HG02571 (cell line): ENCODE measurements around the gene EVI2A.

Source experiments
- ATAC-seq: cut with Tn5 transposase; IDR thresholded peaks from one replicate; pipeline ENCODE4 v1.9.1; 2021; ENCODE audit warnings: mild to moderate bottlenecking, moderate library complexity; ENCODE audit not compliant: unreplicated experiment

The EVI2A gene

DNA sequence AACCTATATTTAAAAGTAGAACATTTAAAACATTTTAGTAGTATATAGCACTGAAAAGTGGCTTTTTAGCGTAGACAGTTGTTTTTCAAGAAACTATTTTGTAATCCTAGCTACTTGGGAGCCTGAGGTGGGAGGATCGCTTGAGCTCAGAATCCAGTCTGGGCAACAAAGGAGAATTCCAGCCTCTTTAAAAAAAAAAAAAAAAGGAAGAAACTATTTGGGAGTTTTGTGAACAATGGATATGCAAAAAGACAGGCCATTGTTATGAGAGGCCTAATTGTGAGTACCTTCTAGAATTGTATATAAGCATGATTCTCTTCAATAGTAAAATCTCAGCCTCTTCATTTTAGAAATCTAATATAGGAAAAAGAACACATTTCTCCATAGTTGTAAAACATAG, 42.0 kb downstream of the EVI2A start:
- no peak for ATAC-seq

DNA sequence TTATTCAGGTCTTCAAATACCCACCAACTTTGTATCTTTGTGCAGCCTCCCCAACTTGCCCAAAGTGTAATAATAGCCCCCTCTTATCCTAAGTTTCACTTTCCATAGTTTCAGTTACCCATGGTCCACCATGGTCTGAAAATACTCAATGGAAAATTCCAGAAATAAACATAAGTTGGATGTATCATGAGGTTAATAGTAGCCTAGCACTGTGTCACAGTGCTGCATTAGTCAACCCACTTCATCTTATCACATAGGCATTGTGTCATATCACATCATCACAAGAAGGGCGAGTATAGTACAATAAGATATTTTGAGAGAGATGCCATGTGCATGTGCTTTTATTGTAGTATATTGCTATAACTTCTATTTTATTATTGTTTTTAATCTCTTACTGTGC, 46.3 kb downstream of the EVI2A start:
- no peak for ATAC-seq

DNA sequence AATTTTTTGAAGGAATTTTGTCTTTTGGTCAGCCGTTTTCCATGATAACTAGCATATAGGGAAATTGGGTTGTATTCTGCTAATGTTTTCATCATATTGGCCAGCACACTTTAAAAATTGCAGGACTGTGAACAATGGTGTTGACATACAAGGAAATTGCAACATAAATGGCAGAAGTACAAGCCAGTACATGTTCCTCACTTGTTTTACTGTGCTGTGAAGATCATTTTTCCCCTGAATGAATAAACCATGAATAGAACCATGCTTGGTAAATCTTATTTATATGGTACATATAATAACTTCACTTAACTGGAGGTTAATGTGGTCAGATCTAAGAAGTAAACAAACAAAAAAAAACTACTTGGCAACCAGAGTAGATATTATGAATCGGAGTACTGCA, 47.2 kb downstream of the EVI2A start:
- no peak for ATAC-seq

- ATAC-seq, result no peak
Measured at GRCh38 chr17:31273516-31273915, 47.9 kb downstream of the EVI2A start.

GRCh38 chr17:31272803-31273202, 48.6 kb downstream of the EVI2A start:
- no peak for ATAC-seq

GRCh38 chr17:31272236-31272635, 49.2 kb downstream of the EVI2A start:
- ATAC-seq, result no peak

DNA sequence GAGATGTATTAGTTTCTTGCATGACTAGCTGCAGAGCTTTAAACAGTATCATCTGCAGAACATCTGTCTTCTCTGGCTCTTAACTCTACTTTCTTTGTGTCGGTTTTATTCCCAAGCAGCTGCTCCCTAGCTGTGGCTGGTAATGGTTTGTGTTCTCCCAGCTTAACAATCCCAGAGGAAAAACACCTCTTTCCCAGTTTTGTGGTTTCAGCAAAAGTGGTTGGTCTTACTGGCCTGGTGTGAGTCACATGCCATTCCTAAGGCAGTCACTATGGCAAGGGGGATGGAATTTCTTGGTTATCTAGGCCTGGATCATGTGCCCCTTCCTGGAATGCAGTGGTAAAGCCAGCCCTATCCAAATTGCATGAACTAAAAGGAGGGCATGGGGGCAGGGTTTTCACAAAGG, 51.8 kb downstream of the EVI2A start:
- no peak for ATAC-seq

GRCh38 chr17:31269036-31269577, 52.3 kb downstream of the EVI2A start:
- no peak for ATAC-seq
